Measurements from ENCODE around the gene TCL1B. TPM values are rescaled to one million over a fixed set of nuclear protein-coding genes. Genes with fewer than 3 reads are reported as not detected.

TCL1B gene
- total and polyA plus RNA-seq, 2 donors (not counting 1 experiment from before 2014, with no cell fraction given): 5.7 to 9.6 TPM

GRCh38 chr14:95710106-95710505, 23.9 kb downstream of the TCL1B start:
- H3K27me3 ChIP-seq (replicated peaks in 1 of 4; ENCODE audit: control extremely low read depth in 1 of 4, control insufficient read depth in 3 of 4, insufficient read depth in 4 of 4, low read length in 3 of 4): peaks cover 0 to 5% (median 3%) of the 10 kb centered on the region in 4 experiments
- Mint-ChIP-seq H3K4me1 (peaks cover 73% of the 10 kb centered on the region), H3K9me3 (ENCODE audit: insufficient read depth) (no peaks in the 10 kb centered on the region), H3K27me3 (peaks cover 32% of the 10 kb centered on the region), H3K27ac (peak overlapping the region; percentile 79), H3K4me3 (peak overlapping the region; percentile 95)
- H3K4me2 ChIP-seq (replicated peaks; ENCODE audit: low read depth, low read length, poor library complexity, severe bottlenecking): peak overlapping the region; percentile 75
- ATAC-seq (ENCODE audit: low read depth) (no peak), DNase-seq (no peak)
- ChIA-PET POLR2A (interaction anchor here (1.3 kb wide), 1 partner anchor 14 kb away, joined by 8 read pairs; no protein-coding TSS in a partner anchor), CTCF (interaction anchor here (0.7 to 3.8 kb wide), 7 partner anchors 10 to 99 kb away, joined by 3 to 18 read pairs (median 10); no protein-coding TSS in a partner anchor)
- H3K4me3 ChIP-seq (ENCODE audit: control extremely low read depth in 1 of 5, extremely low read depth in 1 of 5, insufficient read depth in 1 of 5, low read depth in 2 of 5, low read length in 4 of 5): peak overlapping the region in 4 of 5 experiments; percentile 4 to 96 (median 82)
- peak overlapping the region; percentile 82 for H3K9ac ChIP-seq (ENCODE audit: low read length)
- H3K79me2 ChIP-seq (ENCODE audit: control insufficient read depth, insufficient read depth, low read length): peaks cover 79% of the 10 kb centered on the region
- no peaks in the 10 kb centered on the region for H4K20me1 ChIP-seq (ENCODE audit: control insufficient read depth, insufficient read depth, low read length, poor library complexity, severe bottlenecking)
- H3K27ac ChIP-seq (ENCODE audit: low read length in 2 of 2): peak overlapping the region in 1 of 2 donors; percentile 81
- WGBS (ENCODE audit: insufficient coverage): 90% methylated on average over 14 of the region's 17 CpGs
- H3K36me3 ChIP-seq (replicated peaks in 1 of 2; ENCODE audit: control extremely low read depth in 1 of 2, control insufficient read depth in 1 of 2, extremely low read depth in 1 of 2, insufficient read depth in 2 of 2, low read length in 1 of 2): peaks cover 8 to 33% of the 10 kb centered on the region in 2 experiments
- peaks cover 55 to 83% of the 10 kb centered on the region in 2 donors for H3K4me1 ChIP-seq (ENCODE audit: control insufficient read depth in 2 of 2, insufficient read depth in 2 of 2, low read length in 2 of 2)
- no peak for TF ChIP-seq CTCF (IDR thresholded peaks at IDR 0.05)
- TF ChIP-seq EZH2 (IDR thresholded peaks at IDR 0.05; ENCODE audit: borderline replicate concordance, insufficient read depth, low read depth, low read length, poor library complexity, severe bottlenecking): no peak
- no peak overlapping the region for H2AFZ ChIP-seq (ENCODE audit: insufficient read depth, low read depth, low read length, poor library complexity, severe bottlenecking)
- intact Hi-C loops (cut with micrococcal nuclease): loop anchor here (5.0 kb wide), 1 partner anchor 62 kb away; no protein-coding TSS in a partner anchor
- H3K9me3 ChIP-seq (ENCODE audit: control extremely low read depth in 1 of 3, control insufficient read depth in 2 of 3, insufficient read depth in 1 of 3, low read length in 2 of 3): peaks cover 0 to 5% (median 0%) of the 10 kb centered on the region in 3 donors

Data from B cell (primary cell).